B cell (primary cell): ENCODE results near the gene TMEM234. TPM values are rescaled to one million over a fixed set of nuclear protein-coding genes. Genes with fewer than 3 reads are reported as not detected.

Experiments used
- ATAC-seq: fragments of 200-7000 bp; cut with Tn5 transposase; one replicate; pipeline ENCODE4 v1.10.0; 2021; ENCODE audit warnings: low read depth, mild to moderate bottlenecking, moderate number of reproducible peaks, moderate library complexity
- CTCF ChIA-PET: fragments of 350-600 bp; sonication (Branson Sonifier 250); formaldehyde crosslinking; loops from one replicate; lab custom pipeline; 2021; ENCODE audit warnings: antibody characterized with exemption, inconsistent platforms; lab: Charles Lee
- POLR2A ChIA-PET: fragments of 350-600 bp; sonication (Branson Sonifier 250); formaldehyde crosslinking; loops from one replicate; lab custom pipeline; 2021; ENCODE audit warnings: antibody characterized with exemption; lab: Charles Lee
- DNase-seq: peaks from one replicate; pipeline ENCODE4 v3.0.0; 2013
- H2AFZ ChIP-seq: 2 replicates; pipeline ENCODE4 v1.6.1; 2012; ENCODE audit warnings: mild to moderate bottlenecking, low read depth, low read length; ENCODE audit not compliant: insufficient read depth, poor library complexity, severe bottlenecking
- H3K27ac ChIP-seq, 2 donors: 1 replicate in 1 of 2; 2 replicates in 1 of 2; pipeline ENCODE4 v1.5.1; 2012 to 2013; ENCODE audit warnings: low read length in 2 of 2, mild to moderate bottlenecking in 2 of 2, moderate library complexity in 1 of 2
- H3K27me3 ChIP-seq, 4 experiments: fragments of 200-600 bp in 1 of 4; sonication (generic) in 1 of 4; replicated peaks in 1 of 4; 1 replicate in 2 of 4; 2 replicates in 2 of 4; pipeline versions ENCODE4 v1.6.1 to v1.7.0; 2013 to 2016; ENCODE audit warnings: low read length in 3 of 4, mild to moderate bottlenecking in 2 of 4, mixed read lengths in 1 of 4, moderate library complexity in 1 of 4; ENCODE audit not compliant: insufficient read depth in 4 of 4, control insufficient read depth in 3 of 4; ENCODE audit errors: control extremely low read depth in 1 of 4
- H3K36me3 ChIP-seq, 2 experiments: replicated peaks in 1 of 2; 1 replicate in 1 of 2; 2 replicates in 1 of 2; pipeline versions ENCODE4 v1.6.1 to v1.7.1; 2013; ENCODE audit warnings: low read length in 1 of 2; ENCODE audit not compliant: insufficient read depth in 2 of 2, control insufficient read depth in 1 of 2; ENCODE audit errors: control extremely low read depth in 1 of 2, extremely low read depth in 1 of 2
- H3K4me1 ChIP-seq, 2 donors: fragments of 200-600 bp in 1 of 2; sonication (generic) in 1 of 2; 1 replicate in 1 of 2; 2 replicates in 1 of 2; pipeline versions ENCODE4 v1.5.1 to v1.6.1; 2013 to 2017; ENCODE audit warnings: low read length in 2 of 2; ENCODE audit not compliant: control insufficient read depth in 2 of 2, insufficient read depth in 2 of 2
- H3K4me2 ChIP-seq: replicated peaks from 2 replicates; pipeline ENCODE3; 2012; ENCODE audit warnings: mild to moderate bottlenecking, low read depth, low read length; ENCODE audit not compliant: poor library complexity, severe bottlenecking
- H3K4me3 ChIP-seq, 5 experiments: fragments of 200-600 bp in 1 of 5; sonication (generic) in 1 of 5; 1 replicate in 3 of 5; 2 replicates in 2 of 5; pipeline versions ENCODE4 v1.5.1 to v1.7.0; 2011 to 2016; ENCODE audit warnings: low read length in 4 of 5, mild to moderate bottlenecking in 4 of 5, low read depth in 2 of 5, control low read depth in 1 of 5, moderate library complexity in 1 of 5; ENCODE audit not compliant: insufficient read depth in 1 of 5; ENCODE audit errors: control extremely low read depth in 1 of 5, extremely low read depth in 1 of 5
- H3K79me2 ChIP-seq: fragments of 200-600 bp; sonication (generic); one replicate; pipeline ENCODE4 v1.6.0; 2016; ENCODE audit warnings: low read length; ENCODE audit not compliant: control insufficient read depth, insufficient read depth
- H3K9ac ChIP-seq: fragments of 200-600 bp; sonication (generic); 2 replicates; pipeline ENCODE4 v1.6.1; 2017; ENCODE audit warnings: mild to moderate bottlenecking, low read length, moderate library complexity
- H3K9me3 ChIP-seq, 3 donors: one replicate each; pipeline versions ENCODE4 v1.6.1 to v1.7.1; 2013; ENCODE audit warnings: low read length in 2 of 3; ENCODE audit not compliant: control insufficient read depth in 2 of 3, insufficient read depth in 1 of 3; ENCODE audit errors: control extremely low read depth in 1 of 3
- H4K20me1 ChIP-seq: 2 replicates; pipeline ENCODE4 v1.6.0; 2012; ENCODE audit warnings: mild to moderate bottlenecking, low read length; ENCODE audit not compliant: insufficient read depth, control insufficient read depth, poor library complexity, severe bottlenecking
- H3K27ac Mint-ChIP-seq: one replicate; pipeline ENCODE4 v1.8.0; 2021; ENCODE audit warnings: mixed read lengths
- H3K27me3 Mint-ChIP-seq: one replicate; pipeline ENCODE4 v1.8.0; 2021; ENCODE audit warnings: mixed read lengths
- H3K4me1 Mint-ChIP-seq: one replicate; pipeline ENCODE4 v1.8.0; 2021; ENCODE audit warnings: mixed read lengths
- H3K4me3 Mint-ChIP-seq: one replicate; pipeline ENCODE4 v1.8.0; 2021; ENCODE audit warnings: mixed read lengths
- H3K9me3 Mint-ChIP-seq: one replicate; pipeline ENCODE4 v1.8.0; 2022; ENCODE audit warnings: mixed read lengths; ENCODE audit not compliant: insufficient read depth
- EZH2 ChIP-seq: IDR thresholded peaks from 2 replicates; pipeline ENCODE4 v1.6.1; 2012; ENCODE audit warnings: borderline replicate concordance, low read depth, mild to moderate bottlenecking, moderate library complexity, low read length; ENCODE audit not compliant: insufficient read depth, poor library complexity, severe bottlenecking
- WGBS: methylation state at CpG from one replicate; pipeline ENCODE4 v1.1.5; 2013; ENCODE audit warnings: missing lambda C conversion rate; ENCODE audit not compliant: insufficient coverage; 5-methylcytosine and 5-hydroxymethylcytosine counted together
- intact Hi-C: fragments of 100-400 bp; cut with micrococcal nuclease; formaldehyde crosslinking; loops from one replicate; pipeline ENCODE4 v1.10.0; 2022
- polyA plus RNA-seq: library from polyadenylated mRNA; depleted of rRNA; stranded (reverse); fragments of >200 nt; gene quantifications from 2 replicates; pipeline ENCODE4 v1.2.3, GENCODE V29; 2012
- total RNA-seq, 2 donors: library from RNA; stranded (reverse); fragments of 120-200 nt in 1 of 2; gene quantifications; 1 replicate in 1 of 2; 2 replicates in 1 of 2; pipeline versions ENCODE4 v1.2.3 to v1.2.4, GENCODE V29; 2013 to 2022
- TF ChIP-seq, protein P1 (sequence below): fragments of 200-600 bp; IDR thresholded peaks from one replicate; pipeline ENCODE4 v1.8.0; 2022; ENCODE audit warnings: antibody characterized with exemption, mild to moderate bottlenecking

The TMEM234 gene
- total and polyA plus RNA-seq, 2 donors (not counting 1 experiment from before 2014, with no cell fraction given), result 22.0 to 60.8 TPM

DNA sequence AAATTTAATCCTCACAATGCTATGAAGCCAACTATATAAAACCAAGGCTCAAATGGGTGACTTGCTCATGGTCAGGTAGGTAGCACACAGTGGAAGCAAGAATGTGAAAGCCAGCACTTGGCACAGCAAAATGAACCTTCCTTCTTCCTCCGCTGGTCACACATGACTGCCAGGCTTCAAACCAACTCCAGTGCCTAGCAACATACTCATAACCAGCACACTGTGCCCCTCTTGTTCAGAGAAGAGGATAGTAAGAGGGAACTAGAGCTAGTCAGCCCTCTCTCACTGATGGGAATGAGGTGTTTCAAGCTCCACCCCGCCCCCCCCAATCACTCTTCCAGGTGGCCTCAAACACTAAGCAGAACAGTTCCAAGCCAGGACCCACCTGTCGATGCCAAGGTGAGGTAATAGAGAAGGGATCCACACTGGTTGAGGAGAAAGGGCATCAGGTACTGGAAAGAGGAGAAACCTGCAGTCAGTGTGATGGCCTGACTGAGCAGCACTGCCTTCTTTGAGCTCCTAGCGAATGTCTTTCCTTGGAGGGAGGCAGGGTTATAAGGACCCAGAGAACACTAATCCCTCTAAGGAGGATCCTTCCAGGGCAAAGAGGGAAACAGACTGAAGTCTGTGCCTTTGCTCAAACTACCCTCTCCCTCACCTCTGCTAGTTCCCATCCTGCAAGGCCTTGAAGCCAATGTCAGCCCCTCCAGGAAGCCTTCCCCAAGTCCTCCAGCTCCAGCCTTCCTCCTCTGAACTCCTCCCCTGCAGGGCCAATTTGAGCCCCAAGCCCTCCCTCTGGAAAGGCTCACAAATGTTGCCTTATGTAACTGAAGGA is 1.2 kb downstream of the TMEM234 start:
- intact Hi-C loops, result no loop called here
- Histone ChIP-seq H3K4me1 (peaks cover 28 to 30% of the 10 kb centered on the region in 2 donors), H4K20me1 (peaks cover 8% of the 10 kb centered on the region), H3K27ac (peak overlapping the region; percentile 72 to 94), H3K9ac (peak overlapping the region; percentile 97), H3K4me2 (peak overlapping the region; percentile 87), H3K27me3 (no peaks in the 10 kb centered on the region), H3K4me3 (peak overlapping the region; percentile 61 to 99 (median 93)), H2AFZ (no peak overlapping the region), H3K79me2 (peaks cover 53% of the 10 kb centered on the region), H3K9me3 (no peaks in the 10 kb centered on the region), H3K36me3 (peaks cover 3 to 34% of the 10 kb centered on the region in 2 experiments)
- ATAC-seq (peak; percentile 39), DNase-seq (peak; percentile 55)
- Mint-ChIP-seq H3K27ac (peak overlapping the region; percentile 98), H3K9me3 (no peaks in the 10 kb centered on the region), H3K4me1 (peaks cover 43% of the 10 kb centered on the region), H3K27me3 (no peaks in the 10 kb centered on the region), H3K4me3 (peak overlapping the region; percentile 97)
- TF ChIP-seq, protein P1, sequence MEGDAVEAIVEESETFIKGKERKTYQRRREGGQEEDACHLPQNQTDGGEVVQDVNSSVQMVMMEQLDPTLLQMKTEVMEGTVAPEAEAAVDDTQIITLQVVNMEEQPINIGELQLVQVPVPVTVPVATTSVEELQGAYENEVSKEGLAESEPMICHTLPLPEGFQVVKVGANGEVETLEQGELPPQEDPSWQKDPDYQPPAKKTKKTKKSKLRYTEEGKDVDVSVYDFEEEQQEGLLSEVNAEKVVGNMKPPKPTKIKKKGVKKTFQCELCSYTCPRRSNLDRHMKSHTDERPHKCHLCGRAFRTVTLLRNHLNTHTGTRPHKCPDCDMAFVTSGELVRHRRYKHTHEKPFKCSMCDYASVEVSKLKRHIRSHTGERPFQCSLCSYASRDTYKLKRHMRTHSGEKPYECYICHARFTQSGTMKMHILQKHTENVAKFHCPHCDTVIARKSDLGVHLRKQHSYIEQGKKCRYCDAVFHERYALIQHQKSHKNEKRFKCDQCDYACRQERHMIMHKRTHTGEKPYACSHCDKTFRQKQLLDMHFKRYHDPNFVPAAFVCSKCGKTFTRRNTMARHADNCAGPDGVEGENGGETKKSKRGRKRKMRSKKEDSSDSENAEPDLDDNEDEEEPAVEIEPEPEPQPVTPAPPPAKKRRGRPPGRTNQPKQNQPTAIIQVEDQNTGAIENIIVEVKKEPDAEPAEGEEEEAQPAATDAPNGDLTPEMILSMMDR, result no peak
- no peak for TF ChIP-seq EZH2
- 100% methylated on average over 1 of the region's 4 CpGs for WGBS
- POLR2A ChIA-PET, result interaction anchor here (0.9 to 1.3 kb wide), 3 partner anchors 21 to 115 kb away, joined by 3 to 4 read pairs (median 4); partner anchors contain the start of genes CCDC28B and MARCKSL1
- CTCF ChIA-PET, result interaction anchor here (0.7 to 3.6 kb wide), 7 partner anchors 9 to 181 kb away, joined by 3 to 15 read pairs (median 3); partner anchors contain the start of gene TXLNA

DNA sequence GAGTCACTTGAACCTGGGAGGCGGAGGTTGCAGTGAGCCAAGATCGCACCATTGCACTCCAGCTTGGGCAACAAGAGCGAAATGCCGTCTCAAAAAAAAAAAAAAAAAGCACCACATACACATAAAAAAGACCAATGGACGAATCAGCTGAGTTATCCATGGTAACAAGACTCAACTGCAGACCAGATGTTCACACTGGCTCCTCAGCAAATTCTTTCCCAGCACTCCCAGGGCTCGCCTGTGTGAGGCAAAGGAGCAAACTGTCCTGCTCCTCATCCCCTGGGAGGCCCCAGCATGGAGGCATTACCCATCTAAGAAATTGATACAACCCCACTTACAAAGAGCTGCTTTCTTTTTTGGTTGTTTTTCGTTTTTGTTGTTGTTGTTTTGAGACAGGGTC is 3.1 kb downstream of the TMEM234 start:
- Mint-ChIP-seq H3K4me1 (peaks cover 43% of the 10 kb centered on the region), H3K27ac (no peak overlapping the region), H3K9me3 (no peaks in the 10 kb centered on the region), H3K27me3 (no peaks in the 10 kb centered on the region), H3K4me3 (no peak overlapping the region)
- Histone ChIP-seq H3K9me3 (no peaks in the 10 kb centered on the region), H3K4me3 (no peak overlapping the region), H3K79me2 (peaks cover 53% of the 10 kb centered on the region), H3K27ac (no peak overlapping the region), H2AFZ (no peak overlapping the region), H4K20me1 (peaks cover 6% of the 10 kb centered on the region), H3K36me3 (peaks cover 3 to 36% of the 10 kb centered on the region in 2 experiments), H3K4me2 (no peak overlapping the region), H3K4me1 (peaks cover 28 to 37% of the 10 kb centered on the region in 2 donors), H3K9ac (no peak overlapping the region), H3K27me3 (no peaks in the 10 kb centered on the region)
- DNase-seq, result no peak
- TF ChIP-seq EZH2, result no peak
- TF ChIP-seq, protein P1, result no peak
- POLR2A ChIA-PET, result interaction anchor here (1.4 kb wide), 1 partner anchor 18 kb away, joined by 3 read pairs; the partner anchor contains the start of gene CCDC28B
- intact Hi-C loops, result no loop called here
- CTCF ChIA-PET, result interaction anchor here (1.0 to 2.0 kb wide), 2 partner anchors 24 to 103 kb away, joined by 3 to 5 read pairs; no protein-coding TSS in a partner anchor
- 100% methylated on average over 2 of the region's 7 CpGs for WGBS
- no peak for ATAC-seq
